ENCODE results near the gene ZNF865.
A peak's percentile ranks its signal among the peaks of the same experiment; 100 is the strongest.
"Not testable (repeated sequence)": the region's sequence is repeated elsewhere in the genome, so short reads cannot be mapped to it uniquely, and the experiment has no call there.

Gene ZNF865

GRCh38 chr19:55580628-55581144 is 24.8 kb upstream of the ZNF865 start, which contains the start of gene ZNF579:
TSS of gene ZNF579 (minus strand) at chr19:55580848. CDS start at chr19:55579639, 1,209 bp downstream.
- in situ Hi-C loops (cut with HindIII; ENCODE audit: low pct_unique_long_range_greater_than_20kb, low sequenced_read_pairs), result no loop called here
- no peak for TF ChIP-seq JUND (IDR thresholded peaks at IDR 0.05; ENCODE audit: low read depth)
- DNase-seq (ENCODE audit: low read depth in 1 of 2, low spot score in 1 of 2), result peak; percentile 67 to 89

DNA sequence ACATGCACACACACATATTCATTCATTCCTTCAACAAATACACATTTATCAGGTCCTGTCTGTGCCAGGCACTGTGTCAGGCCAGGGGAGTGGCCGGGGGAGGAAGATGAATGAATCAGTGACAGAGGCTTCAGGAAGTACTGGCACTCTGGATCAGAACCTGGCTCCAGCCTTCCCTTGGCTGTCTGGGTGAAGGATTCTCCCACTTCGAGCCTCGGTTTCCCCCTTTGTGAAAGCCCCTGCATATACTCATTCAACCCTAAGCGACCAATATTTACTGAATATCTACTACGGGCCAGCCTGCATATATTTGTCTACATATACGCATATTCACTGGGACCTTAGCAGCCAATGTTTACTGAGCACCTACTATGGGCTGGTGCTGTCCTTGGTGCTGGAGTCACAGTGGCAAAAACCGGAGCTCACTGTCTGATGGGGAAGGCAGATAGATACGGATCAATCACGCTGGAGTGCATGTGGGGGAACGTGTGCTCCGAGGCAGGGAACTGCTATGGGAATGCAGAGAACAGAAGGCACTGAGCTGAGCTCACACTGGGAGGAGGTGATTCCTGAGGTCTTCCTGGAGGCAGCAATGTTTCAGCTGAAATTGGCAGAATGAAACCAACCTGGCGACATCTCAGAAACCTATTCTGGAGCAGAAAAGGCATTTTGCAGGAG is 24.2 kb upstream of the ZNF865 start:
- TF ChIP-seq JUND (IDR thresholded peaks at IDR 0.05; ENCODE audit: low read depth), result no peak
- in situ Hi-C loops (cut with HindIII; ENCODE audit: low pct_unique_long_range_greater_than_20kb, low sequenced_read_pairs), result no loop called here
- peak in 1 of 2 experiments; percentile 85 for DNase-seq (ENCODE audit: low read depth in 1 of 2, low spot score in 1 of 2)

- in situ Hi-C loops (cut with HindIII; ENCODE audit: low pct_unique_long_range_greater_than_20kb, low sequenced_read_pairs), result no loop called here
- peak in 1 of 2 experiments; percentile 71 for DNase-seq (ENCODE audit: low read depth in 1 of 2, low spot score in 1 of 2)
These were observed 23.6 kb upstream of the ZNF865 start for GRCh38 chr19:55581823-55582223.

GRCh38 chr19:55582284-55582683 is 23.2 kb upstream of the ZNF865 start:
- in situ Hi-C loops (cut with HindIII; ENCODE audit: low pct_unique_long_range_greater_than_20kb, low sequenced_read_pairs), result not testable (repeated sequence)

More at GRCh38 chr19:55581823-55582223, 23.6 kb upstream of the ZNF865 start:
- no peak for TF ChIP-seq JUND (IDR thresholded peaks at IDR 0.05; ENCODE audit: low read depth)

GRCh38 chr19:55583897-55584296 is 21.6 kb upstream of the ZNF865 start:
- DNase-seq (ENCODE audit: low read depth in 1 of 2, low spot score in 1 of 2); in situ Hi-C loops (cut with HindIII; ENCODE audit: low pct_unique_long_range_greater_than_20kb, low sequenced_read_pairs): not testable (repeated sequence)

More at GRCh38 chr19:55582284-55582683, 23.2 kb upstream of the ZNF865 start:
- not testable (repeated sequence) for DNase-seq (ENCODE audit: low read depth in 1 of 2, low spot score in 1 of 2)

- no peak for TF ChIP-seq JUND (IDR thresholded peaks at IDR 0.05; ENCODE audit: low read depth)
- in situ Hi-C loops (cut with HindIII; ENCODE audit: low pct_unique_long_range_greater_than_20kb, low sequenced_read_pairs), result no loop called here
- DNase-seq (ENCODE audit: low read depth in 1 of 2, low spot score in 1 of 2), result no peak
These were observed 20.6 kb upstream of the ZNF865 start for GRCh38 chr19:55584871-55585270.

DNA sequence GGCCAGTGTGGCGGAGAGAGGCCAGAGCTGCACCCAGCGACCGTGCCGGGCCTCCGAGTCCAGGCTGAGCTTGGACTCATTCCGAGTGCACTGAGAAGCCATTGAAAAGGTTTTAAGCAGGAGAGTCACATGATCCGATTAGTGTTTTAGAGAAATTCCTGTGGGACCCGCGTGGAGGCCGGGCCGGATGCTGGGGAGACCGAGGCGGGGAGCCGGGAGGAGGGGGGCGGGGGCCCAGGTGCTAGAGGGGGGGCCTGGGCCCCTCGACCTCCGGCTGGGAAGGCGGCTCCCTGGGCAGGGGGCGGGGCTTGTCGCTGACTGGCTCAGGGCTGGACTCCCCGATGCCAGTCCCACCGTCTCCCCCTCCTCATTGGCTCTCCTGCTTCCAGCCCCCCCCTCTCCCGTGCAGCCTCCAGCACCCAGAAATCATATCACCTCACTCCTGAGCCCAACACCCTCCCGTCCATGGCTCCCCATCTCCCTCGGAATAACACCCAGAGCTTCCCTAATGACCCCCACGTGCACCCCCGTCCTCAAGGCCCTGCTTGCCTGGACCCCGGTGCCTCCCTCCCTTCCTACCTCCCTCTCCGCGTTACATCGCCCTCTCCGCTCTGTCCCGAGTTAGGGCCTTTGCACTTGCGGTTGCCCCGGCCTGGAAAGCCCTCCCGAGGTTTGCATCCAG is 19.6 kb upstream of the ZNF865 start:
- no peak for TF ChIP-seq JUND (IDR thresholded peaks at IDR 0.05; ENCODE audit: low read depth)
- no peak for DNase-seq (ENCODE audit: low read depth in 1 of 2, low spot score in 1 of 2)
- in situ Hi-C loops (cut with HindIII; ENCODE audit: low pct_unique_long_range_greater_than_20kb, low sequenced_read_pairs), result no loop called here

DNA sequence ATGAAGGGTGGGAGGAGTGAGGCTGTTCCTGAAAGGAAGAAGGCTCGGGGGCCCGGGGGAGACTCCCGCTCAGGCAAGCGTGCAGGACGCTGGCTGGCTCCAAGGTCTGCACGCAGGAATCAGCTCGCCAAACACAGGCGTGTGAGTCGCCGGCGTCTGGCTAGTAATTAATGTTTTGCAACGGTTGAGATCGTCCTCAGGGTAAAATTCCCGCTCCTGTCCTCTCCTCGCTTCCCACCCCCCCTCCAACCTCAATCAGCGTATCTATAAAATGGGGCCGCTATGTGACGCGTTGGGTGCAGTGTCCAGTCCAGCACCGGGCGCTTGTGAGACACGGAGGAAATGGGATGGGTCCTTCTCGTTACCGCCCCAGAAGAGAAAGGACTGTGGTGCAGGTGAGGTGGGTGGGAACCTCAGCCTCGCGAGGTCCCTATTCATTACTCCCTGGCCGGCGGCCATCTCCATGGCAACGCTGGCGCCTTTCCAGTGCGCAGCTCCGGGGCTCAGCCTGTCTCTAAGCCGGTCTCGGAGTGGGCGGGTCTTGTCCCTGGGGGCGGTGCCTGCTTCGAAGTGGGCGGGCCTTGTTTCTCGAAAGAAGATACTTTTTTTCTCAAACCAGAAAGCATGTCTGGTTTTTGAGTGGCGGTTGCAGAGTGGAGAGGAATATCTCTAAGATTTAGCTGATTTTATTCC is 18.3 kb upstream of the ZNF865 start:
- TF ChIP-seq JUND (IDR thresholded peaks at IDR 0.05; ENCODE audit: low read depth), result no peak
- peak; percentile 89 to 94 for DNase-seq (ENCODE audit: low read depth in 1 of 2, low spot score in 1 of 2)
- in situ Hi-C loops (cut with HindIII; ENCODE audit: low pct_unique_long_range_greater_than_20kb, low sequenced_read_pairs), result no loop called here

GRCh38 chr19:55588738-55589137 is 16.7 kb upstream of the ZNF865 start:
- in situ Hi-C loops (cut with HindIII; ENCODE audit: low pct_unique_long_range_greater_than_20kb, low sequenced_read_pairs), result no loop called here
- no peak for TF ChIP-seq JUND (IDR thresholded peaks at IDR 0.05; ENCODE audit: low read depth)
- DNase-seq (ENCODE audit: low read depth in 1 of 2, low spot score in 1 of 2), result no peak

- TF ChIP-seq JUND (IDR thresholded peaks at IDR 0.05; ENCODE audit: low read depth), result no peak
These were observed 15.3 kb upstream of the ZNF865 start for GRCh38 chr19:55590109-55590508.

GRCh38 chr19:55590617-55591016 is 14.8 kb upstream of the ZNF865 start:
- TF ChIP-seq JUND (IDR thresholded peaks at IDR 0.05; ENCODE audit: low read depth), result no peak
- in situ Hi-C loops (cut with HindIII; ENCODE audit: low pct_unique_long_range_greater_than_20kb, low sequenced_read_pairs), result no loop called here
- DNase-seq (ENCODE audit: low read depth in 1 of 2, low spot score in 1 of 2), result peak in 1 of 2 experiments; percentile 73

More at GRCh38 chr19:55590109-55590508, 15.3 kb upstream of the ZNF865 start:
- in situ Hi-C loops (cut with HindIII; ENCODE audit: low pct_unique_long_range_greater_than_20kb, low sequenced_read_pairs), result no loop called here
- DNase-seq (ENCODE audit: low read depth in 1 of 2, low spot score in 1 of 2), result no peak

DNA sequence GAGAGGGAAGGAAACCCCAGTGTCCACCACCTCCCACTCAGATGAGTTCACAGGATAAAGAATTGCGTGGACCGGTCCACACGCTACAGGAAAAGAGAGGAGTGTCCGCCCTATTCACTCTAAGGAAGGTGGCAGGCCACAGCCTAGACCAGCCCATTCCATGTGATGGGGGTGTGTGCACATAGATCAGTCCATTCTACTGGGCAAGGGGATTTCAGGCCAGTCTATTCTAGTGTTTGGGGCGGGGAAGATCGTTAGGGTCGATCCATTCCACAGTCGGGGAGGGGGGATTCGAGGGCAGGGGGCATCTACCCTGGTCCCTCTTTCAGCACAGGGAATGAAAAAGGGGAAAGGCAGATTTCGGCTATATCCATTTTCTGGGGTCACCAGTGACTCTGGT is 13.9 kb upstream of the ZNF865 start:
- in situ Hi-C loops (cut with HindIII; ENCODE audit: low pct_unique_long_range_greater_than_20kb, low sequenced_read_pairs), result no loop called here
- DNase-seq (ENCODE audit: low read depth in 1 of 2, low spot score in 1 of 2), result no peak
- TF ChIP-seq JUND (IDR thresholded peaks at IDR 0.05; ENCODE audit: low read depth), result no peak
